ENCODE results near the gene LPP.

LPP gene

DNA sequence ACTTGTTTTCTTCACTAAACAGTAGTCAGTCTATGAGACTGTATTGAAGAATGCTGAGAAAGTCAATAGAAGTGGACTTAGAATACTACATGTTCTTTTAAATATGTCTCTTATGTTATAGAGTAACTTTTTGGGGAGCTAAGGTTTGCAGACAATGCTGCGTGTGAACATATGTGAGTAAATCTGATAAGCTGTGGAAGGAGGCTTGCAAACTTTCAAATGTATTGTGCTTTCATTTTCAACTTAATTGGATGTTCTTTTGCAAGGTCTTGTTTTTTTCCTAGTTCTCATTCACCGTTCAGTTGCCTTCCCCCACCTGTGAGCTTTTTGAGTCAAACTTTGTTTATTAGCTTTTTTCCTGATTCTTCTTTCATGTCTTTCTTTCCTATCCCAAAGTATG lies 176.2 kb downstream of the LPP start:
- DNase-seq (ENCODE audit: low read depth, low spot score) = no peak

GRCh38 chr3:188331166-188331565 lies 177.2 kb downstream of the LPP start:
- no peak for DNase-seq (ENCODE audit: low read depth, low spot score)

GRCh38 chr3:188332085-188332484 lies 178.1 kb downstream of the LPP start:
- DNase-seq (ENCODE audit: low read depth, low spot score) = no peak

GRCh38 chr3:188335656-188336055 lies 181.7 kb downstream of the LPP start:
- no peak for DNase-seq (ENCODE audit: low read depth, low spot score)

GRCh38 chr3:188336178-188336577 lies 182.2 kb downstream of the LPP start:
- DNase-seq (ENCODE audit: low read depth, low spot score) = no peak

- no peak for DNase-seq (ENCODE audit: low read depth, low spot score)
Observed at GRCh38 chr3:188337232-188337631, 183.3 kb downstream of the LPP start.

GRCh38 chr3:188338086-188338485 lies 184.1 kb downstream of the LPP start:
- no peak for DNase-seq (ENCODE audit: low read depth, low spot score)

DNA sequence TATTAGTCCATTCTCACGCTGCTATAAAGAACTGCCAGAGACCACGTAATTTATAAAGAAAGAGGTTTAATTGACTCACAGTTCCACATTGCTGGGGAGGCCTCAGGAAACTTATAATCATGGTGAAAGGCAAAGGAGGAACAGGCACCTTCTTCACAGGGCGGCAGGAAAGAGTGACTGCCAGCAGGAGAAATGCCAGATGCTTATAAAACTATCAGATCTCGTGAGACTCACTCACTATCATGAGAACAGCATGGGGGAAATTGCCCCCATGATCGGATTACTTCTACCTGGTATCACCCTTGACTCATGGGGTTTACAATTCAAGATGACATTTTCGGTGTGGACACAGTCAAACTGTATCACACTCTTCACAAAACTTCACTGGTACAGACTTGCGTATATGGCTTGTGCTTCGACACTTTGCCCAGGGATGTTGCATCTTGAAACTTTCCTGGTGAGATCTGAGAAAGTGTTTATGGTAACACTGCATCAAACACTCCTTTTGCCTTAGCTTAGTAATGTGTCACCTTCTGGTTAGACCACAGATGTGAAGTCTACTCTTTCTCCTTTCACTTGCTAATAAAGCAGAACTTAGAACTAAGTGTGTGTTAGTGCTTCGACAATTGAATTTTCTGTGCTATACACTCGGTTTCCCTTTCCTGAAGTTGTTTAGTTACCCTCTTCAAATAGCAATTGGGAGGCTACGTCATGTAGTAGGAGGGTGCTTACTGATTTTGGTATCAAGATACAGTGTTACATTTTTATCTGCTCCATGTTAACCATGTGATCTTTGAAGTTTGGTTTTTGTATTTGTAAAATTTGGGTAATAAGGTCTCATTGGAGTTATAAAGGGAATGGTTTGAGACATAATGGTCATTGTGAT lies 185.7 kb downstream of the LPP start:
- DNase-seq (ENCODE audit: low read depth, low spot score) = no peak

DNA sequence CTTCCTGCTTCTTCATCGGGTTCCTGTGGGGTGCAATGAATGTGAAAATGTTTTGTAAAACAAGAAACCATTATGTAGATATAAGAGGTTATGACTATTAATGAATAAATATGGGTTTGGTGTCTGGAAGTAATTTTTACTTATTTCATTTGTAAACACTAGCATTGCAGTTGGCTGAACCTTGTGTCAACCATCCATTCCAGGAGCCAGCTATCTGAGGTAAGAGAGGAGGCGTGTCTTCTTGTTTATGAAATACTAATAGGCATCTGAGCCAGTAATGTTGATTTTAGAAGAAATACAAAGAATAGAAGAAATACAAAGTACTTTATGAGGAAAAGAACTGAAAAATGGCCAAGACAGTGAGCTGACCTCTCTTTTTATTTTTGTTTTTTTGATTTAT lies 187.5 kb downstream of the LPP start:
- DNase-seq (ENCODE audit: low read depth, low spot score) = no peak

GRCh38 chr3:188342991-188343732 lies 189.2 kb downstream of the LPP start:
- DNase-seq (ENCODE audit: low read depth, low spot score) = no peak

- DNase-seq (ENCODE audit: low read depth, low spot score) = no peak
Observed at GRCh38 chr3:188343894-188344293, 189.9 kb downstream of the LPP start.

GRCh38 chr3:188345223-188345622 lies 191.3 kb downstream of the LPP start:
- DNase-seq (ENCODE audit: low read depth, low spot score) = no peak

- peak; percentile 57 for DNase-seq (ENCODE audit: low read depth, low spot score)
Observed at GRCh38 chr3:188348435-188349244, 194.7 kb downstream of the LPP start.

DNA sequence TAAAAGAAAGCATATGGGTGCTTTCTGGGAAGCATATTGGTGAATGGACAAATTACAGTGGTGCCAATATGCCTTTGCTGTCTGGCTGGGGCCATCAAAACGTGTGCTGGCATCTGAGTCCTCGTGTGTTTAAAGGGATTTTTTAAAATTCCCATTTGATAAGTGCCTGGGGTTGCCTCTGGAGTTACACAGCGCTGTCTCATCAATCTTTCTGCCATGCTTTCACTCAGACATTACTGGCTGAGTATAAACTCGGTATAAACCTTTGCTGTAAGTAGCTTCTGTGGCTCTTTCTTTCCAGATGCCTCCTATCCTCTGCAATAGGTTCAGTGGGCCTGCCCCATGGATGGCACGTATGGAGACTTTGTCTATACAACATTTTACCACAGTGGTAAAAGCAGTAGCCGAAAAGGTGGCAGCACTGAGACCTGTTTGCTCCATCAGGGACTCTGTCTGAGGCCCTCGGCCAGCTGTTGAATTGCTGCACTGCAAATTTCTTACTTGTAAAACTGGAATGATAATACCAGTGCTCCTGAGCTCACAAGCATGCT lies 195.5 kb downstream of the LPP start:
- no peak for DNase-seq (ENCODE audit: low read depth, low spot score)

- no peak for DNase-seq (ENCODE audit: low read depth, low spot score)
Observed at GRCh38 chr3:188349933-188350332, 196.0 kb downstream of the LPP start.

DNA sequence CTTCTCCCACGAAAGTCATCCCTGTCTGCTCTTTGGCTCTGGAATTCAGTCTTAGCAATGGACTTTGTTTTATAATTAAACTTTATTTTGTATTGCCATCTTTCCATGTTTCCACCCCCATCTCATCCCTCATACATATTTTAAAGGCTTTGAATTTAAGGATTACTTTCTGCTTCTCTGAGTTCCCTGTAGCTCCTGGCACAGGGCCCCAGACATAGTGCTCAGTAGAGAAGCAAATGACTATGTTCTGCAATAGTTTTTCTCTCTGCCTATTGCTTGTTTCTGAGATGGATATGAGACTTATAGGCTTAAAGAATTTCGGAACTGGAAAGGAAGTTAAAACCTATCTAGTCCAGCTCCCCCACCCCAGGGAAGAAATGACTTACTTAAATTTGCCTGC lies 197.0 kb downstream of the LPP start:
- no peak for DNase-seq (ENCODE audit: low read depth, low spot score)

DNA sequence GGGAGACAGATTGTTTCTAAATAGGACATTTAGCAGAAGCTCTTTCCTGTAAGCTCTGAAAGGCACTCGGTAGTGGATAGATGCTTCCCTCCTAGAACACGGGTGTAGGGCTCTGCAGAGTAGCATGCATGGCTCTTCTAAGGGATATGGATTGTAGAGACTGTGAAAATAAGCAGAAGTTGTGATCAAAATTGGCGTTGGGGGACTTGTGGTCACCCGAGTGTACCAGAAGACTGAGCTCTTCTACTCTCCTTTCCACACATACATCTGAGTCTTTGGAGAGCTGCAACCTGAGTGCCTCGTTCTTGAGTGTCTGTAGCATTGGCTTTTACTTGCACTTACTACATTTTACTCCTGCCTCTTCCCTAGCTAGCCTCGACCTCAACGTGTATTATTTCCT lies 197.7 kb downstream of the LPP start:
- DNase-seq (ENCODE audit: low read depth, low spot score) = no peak

DNA sequence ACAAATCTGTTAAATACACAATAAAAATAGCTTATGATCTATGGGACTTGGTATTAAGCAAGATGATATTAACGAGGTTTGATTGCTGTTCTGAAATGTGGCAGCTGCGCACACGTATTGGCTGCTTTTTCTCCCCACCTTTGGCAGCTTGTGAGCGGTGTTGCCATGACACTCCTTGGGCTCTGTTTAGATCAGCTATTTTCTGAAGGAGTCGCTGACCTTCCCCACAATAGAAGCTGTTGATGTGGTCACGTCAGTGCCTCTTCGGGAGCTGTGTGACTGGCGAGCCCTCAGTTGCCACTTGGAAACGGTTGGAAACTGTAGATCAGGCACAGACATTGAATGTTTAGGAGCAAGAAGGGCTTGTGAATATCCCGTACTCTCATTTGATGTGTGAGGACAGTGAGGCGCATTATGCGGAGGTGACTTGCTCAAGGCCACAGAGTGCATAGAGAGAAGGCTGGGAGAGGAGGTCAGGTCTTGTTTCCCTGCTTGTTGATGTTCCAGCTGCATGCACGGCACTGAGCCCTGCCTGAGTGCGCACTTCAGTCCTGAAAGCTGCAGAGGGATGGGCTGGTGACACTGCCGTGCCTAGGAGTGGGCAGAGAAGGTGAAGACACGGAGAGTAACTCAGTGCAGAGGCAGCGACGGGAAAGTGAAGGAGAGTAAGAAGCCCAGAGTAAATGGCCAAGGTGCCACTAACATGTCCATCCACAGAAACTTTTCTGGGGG lies 198.4 kb downstream of the LPP start:
- DNase-seq (ENCODE audit: low read depth, low spot score) = no peak

- no peak for DNase-seq (ENCODE audit: low read depth, low spot score)
Observed at GRCh38 chr3:188353426-188353825, 199.5 kb downstream of the LPP start.

GRCh38 chr3:188358787-188359493 lies 205.0 kb downstream of the LPP start:
- DNase-seq (ENCODE audit: low read depth, low spot score) = no peak
